Measurements from ENCODE around the gene SYNDIG1.

The SYNDIG1 gene

GRCh38 chr20:24634855-24635254, 165.4 kb downstream of the SYNDIG1 start:
- no peak for DNase-seq (ENCODE audit: low spot score)

- no peak for DNase-seq (ENCODE audit: low spot score)
Observed at GRCh38 chr20:24636626-24637025, 167.2 kb downstream of the SYNDIG1 start.

DNA sequence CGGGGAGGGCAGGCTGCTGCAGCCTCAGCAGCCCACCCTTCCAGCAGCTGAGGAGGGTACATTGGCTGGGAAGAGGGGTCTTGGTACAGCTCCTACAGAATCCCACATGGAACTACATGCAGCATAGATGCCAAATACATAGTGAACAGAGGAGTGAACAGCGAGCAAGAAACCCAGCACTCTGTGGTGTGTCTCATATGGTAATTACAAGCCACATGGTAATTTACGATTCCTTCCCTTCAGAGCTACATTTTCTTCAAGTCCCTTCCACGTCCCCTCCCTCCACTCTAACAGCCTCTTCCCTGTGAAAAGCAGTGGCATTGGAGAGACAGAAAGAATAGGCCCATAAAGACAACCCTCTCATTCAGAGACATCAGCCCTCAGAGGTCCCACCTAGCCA, 167.7 kb downstream of the SYNDIG1 start:
- DNase-seq (ENCODE audit: low spot score): no peak

GRCh38 chr20:24637941-24638340, 168.5 kb downstream of the SYNDIG1 start:
- DNase-seq (ENCODE audit: low spot score): no peak

GRCh38 chr20:24638591-24639548, 169.4 kb downstream of the SYNDIG1 start:
- DNase-seq (ENCODE audit: low spot score): no peak

DNA sequence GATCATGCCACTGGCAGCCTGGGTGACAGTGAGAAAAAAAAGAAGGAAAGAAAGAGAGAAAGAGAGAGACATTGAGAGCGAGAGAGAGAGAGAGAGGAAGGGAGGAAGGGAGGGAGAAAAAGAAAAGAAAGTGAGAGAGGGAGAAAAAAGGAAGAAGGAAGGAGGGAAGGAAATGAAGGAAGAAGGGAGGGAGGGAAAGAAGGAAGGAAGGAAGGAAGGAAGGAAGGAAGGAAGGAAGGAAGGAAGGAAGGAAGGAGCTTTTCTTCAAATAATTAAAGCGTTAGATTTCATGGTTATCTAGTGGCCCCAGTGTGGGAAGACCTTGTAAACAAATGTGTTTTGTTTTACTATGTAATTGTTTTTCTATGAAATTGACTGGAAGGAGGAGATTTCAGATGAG, 170.8 kb downstream of the SYNDIG1 start:
- DNase-seq (ENCODE audit: low spot score): no peak

- no peak for DNase-seq (ENCODE audit: low spot score)
Observed at GRCh38 chr20:24640686-24641085, 171.3 kb downstream of the SYNDIG1 start.

GRCh38 chr20:24643731-24644626, 174.6 kb downstream of the SYNDIG1 start:
- no peak for DNase-seq (ENCODE audit: low spot score)

- DNase-seq (ENCODE audit: low spot score): no peak
Observed at GRCh38 chr20:24646321-24646720, 176.9 kb downstream of the SYNDIG1 start.

GRCh38 chr20:24647713-24648112, 178.3 kb downstream of the SYNDIG1 start:
- DNase-seq (ENCODE audit: low spot score): no peak

DNA sequence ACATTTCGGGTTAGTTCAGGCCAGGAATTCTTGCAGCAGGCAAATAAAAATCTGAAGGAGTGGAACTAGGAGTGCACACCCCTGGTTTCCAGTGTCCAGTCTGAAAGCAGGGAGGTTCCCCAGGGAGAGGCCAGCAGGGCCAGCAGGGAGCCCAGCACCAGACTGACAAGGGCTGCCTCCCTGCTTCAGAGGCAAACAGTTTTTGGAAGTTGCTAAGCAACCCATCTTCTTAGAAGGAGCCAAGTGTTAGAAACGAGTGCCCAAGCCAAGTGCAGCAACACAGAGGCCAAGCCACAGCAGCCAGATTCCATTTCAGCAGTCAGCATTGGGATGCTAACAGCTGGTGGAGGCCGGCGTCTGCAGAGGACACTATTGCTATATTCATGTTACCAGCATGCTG, 179.1 kb downstream of the SYNDIG1 start:
- DNase-seq (ENCODE audit: low spot score): no peak

DNA sequence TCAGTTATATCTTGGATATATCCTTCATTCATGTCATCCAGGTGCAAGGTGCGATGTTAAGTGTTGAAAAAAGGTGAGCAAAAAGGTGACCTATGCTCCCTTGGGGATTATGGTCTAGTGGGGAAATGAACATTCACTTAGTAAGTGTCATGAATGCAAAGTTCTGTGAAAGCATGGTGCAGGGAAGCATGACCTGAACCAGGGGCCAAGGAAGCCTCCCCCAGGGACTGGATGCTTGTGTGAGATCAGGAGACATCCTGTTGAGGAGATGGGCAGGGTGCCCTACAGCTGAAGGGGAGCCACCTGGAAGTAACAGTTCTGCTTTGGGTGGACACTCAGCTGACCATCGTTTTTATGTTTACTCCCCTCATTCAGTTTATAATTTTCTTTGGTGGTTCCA, 179.5 kb downstream of the SYNDIG1 start:
- no peak for DNase-seq (ENCODE audit: low spot score)

DNA sequence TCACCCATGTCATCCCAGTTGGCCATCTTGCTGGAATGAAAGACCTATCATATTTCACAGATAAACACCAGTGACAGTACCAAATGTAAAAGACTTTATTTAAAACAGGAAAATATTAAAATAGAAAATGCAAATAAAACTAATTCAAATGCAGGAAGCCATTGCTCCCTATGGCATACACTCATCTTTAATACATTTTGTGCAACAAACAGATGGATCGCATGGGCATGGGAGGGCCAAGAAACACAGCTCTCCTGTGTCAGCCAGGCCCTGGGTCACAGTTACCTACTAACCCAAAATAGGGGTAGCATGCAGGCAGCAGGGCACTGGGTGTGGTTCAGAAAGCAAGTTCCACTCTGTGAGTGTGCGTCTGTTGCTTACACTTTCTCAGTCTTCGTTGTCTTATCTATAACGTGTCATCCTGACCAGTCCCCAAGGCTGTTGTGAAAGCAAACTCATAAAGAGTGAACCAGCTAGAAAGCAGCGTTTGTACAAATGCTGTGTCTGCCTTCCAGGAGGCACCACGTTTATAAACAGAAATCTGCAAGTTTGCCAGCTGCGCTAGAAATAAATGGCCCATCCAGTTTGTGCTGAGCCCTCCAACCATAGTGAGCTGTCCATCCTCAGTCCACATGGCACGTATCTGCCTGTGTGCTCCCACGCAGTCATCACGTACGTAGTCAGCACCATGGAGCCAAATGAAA, 180.5 kb downstream of the SYNDIG1 start:
- no peak for DNase-seq (ENCODE audit: low spot score)

DNA sequence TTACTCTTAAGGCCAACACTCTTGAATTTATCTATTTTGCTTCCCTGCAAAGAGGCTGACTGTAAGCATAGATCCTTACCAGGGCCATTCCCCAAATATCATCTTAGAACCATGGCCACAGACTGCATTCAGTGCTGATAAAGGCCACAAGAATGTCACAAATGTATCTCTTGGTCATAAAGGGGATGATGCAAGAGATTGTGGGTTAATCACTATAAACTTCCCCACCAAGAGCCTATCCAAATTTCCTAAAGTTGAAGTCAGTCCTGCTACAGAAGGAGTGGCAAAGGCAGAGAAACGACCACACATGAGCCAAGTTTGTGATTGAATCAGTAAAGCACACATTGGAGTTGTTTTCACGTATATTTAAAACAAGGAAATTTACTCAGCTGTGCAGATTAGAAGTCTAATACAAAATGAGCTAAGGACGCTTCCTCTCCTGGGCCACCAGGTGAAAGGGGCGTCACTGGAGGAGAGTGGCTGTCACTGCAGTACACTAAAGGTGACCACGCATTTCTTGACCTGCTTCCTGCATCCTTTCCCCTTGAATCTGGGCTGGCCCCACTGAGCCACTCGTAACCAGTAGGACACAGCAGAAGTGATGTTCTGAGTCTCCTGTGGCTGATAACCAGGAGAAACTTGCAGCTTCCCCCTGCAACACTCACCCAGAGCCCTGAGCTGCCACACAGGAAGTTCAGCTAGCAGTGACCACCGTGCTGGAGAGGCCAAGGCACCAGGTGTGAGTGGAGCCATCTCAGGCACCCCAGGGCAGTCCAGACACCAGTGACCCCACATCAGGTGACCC, 181.9 kb downstream of the SYNDIG1 start:
- DNase-seq (ENCODE audit: low spot score): no peak

GRCh38 chr20:24651976-24652345, 182.5 kb downstream of the SYNDIG1 start:
- DNase-seq (ENCODE audit: low spot score): no peak

GRCh38 chr20:24653306-24653705, 183.9 kb downstream of the SYNDIG1 start:
- DNase-seq (ENCODE audit: low spot score): no peak

DNA sequence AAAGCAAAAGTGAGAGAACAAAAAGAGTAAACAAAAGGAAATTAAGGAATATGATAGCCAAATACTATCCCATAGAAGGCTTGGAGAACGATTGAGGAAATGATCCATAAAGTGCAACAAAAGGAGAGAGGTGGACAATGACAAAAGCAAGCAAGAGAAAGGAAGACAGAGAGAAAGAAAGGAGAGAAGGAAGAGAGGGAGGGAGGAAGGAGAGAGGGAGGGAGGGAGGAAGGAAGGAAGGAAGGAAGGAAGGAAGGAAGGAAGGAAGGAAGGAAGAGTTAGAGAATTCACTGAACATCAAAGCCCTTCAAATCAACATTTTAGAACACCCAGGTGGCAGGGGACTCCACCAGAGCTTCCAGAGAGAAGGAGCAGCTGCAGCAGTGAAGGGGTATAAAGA, 185.0 kb downstream of the SYNDIG1 start:
- DNase-seq (ENCODE audit: low spot score): no peak

GRCh38 chr20:24656391-24656790, 187.0 kb downstream of the SYNDIG1 start:
- no peak for DNase-seq (ENCODE audit: low spot score)

- DNase-seq (ENCODE audit: low spot score): no peak
Observed at GRCh38 chr20:24657196-24657595, 187.8 kb downstream of the SYNDIG1 start.

GRCh38 chr20:24657878-24658620, 188.6 kb downstream of the SYNDIG1 start:
- DNase-seq (ENCODE audit: low spot score): no peak

Data from D341Med (cell line).